HG02642 (cell line): ENCODE data around the gene HPGD.

Source experiments
- ATAC-seq: cut with Tn5 transposase; IDR thresholded peaks from one replicate; pipeline ENCODE4 v1.9.1; 2021; ENCODE audit warnings: mild to moderate bottlenecking; ENCODE audit not compliant: unreplicated experiment, poor library complexity

The HPGD gene

GRCh38 chr4:174483792-174484191 is 38.5 kb downstream of the HPGD start:
- no peak for ATAC-seq

GRCh38 chr4:174479140-174479539 is 43.1 kb downstream of the HPGD start:
- no peak for ATAC-seq

GRCh38 chr4:174475528-174475927 is 46.8 kb downstream of the HPGD start:
- ATAC-seq = no peak

- no peak for ATAC-seq
Observed at GRCh38 chr4:174474457-174475075, 47.7 kb downstream of the HPGD start.

- no peak for ATAC-seq
Observed at GRCh38 chr4:174467107-174467506, 55.2 kb downstream of the HPGD start.

- ATAC-seq = no peak
Observed at GRCh38 chr4:174464949-174465348, 57.3 kb downstream of the HPGD start.

- no peak for ATAC-seq
Observed at GRCh38 chr4:174461466-174462106, 60.7 kb downstream of the HPGD start.

- no peak for ATAC-seq
Observed at GRCh38 chr4:174460684-174461083, 61.6 kb downstream of the HPGD start.

GRCh38 chr4:174457468-174457867 is 64.8 kb downstream of the HPGD start:
- ATAC-seq = no peak

GRCh38 chr4:174454815-174455473 is 67.3 kb downstream of the HPGD start:
- ATAC-seq = no peak

GRCh38 chr4:174451718-174452296 is 70.5 kb downstream of the HPGD start:
- ATAC-seq = no peak

GRCh38 chr4:174450786-174451125 is 71.5 kb downstream of the HPGD start:
- no peak for ATAC-seq

GRCh38 chr4:174449944-174450785 is 72.1 kb downstream of the HPGD start:
- no peak for ATAC-seq

GRCh38 chr4:174449152-174449551 is 73.1 kb downstream of the HPGD start:
- ATAC-seq = no peak

GRCh38 chr4:174444390-174444789 is 77.9 kb downstream of the HPGD start:
- ATAC-seq = no peak
